ENCODE measurements around the gene SYNE2.

Gene SYNE2

GRCh38 chr14:63875311-63875710 lies 22.5 kb downstream of the SYNE2 start:
- DNase-seq (ENCODE audit: low read depth) = no peak

- DNase-seq (ENCODE audit: low read depth) = no peak
Measured at GRCh38 chr14:63877550-63877939, 24.7 kb downstream of the SYNE2 start.

DNA sequence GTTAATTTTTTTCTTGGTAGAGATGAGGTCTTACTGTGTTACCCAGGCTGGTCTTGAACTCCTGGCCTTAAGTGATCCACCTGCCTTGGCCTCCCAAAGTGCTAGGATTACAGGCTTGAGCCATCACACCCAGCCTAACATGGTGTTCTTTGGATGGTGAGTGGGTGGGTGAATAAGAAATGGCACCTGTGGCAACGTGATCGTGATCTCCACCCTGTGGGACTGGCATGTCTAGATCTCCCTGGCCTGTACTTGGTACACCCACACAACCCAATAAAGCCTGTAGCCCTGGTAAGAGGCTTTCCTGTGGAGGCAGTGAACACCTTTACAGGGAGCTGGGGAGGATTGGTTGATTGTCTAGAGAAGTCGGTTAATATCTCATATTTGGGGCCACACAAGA lies 25.2 kb downstream of the SYNE2 start:
- DNase-seq (ENCODE audit: low read depth) = no peak

DNA sequence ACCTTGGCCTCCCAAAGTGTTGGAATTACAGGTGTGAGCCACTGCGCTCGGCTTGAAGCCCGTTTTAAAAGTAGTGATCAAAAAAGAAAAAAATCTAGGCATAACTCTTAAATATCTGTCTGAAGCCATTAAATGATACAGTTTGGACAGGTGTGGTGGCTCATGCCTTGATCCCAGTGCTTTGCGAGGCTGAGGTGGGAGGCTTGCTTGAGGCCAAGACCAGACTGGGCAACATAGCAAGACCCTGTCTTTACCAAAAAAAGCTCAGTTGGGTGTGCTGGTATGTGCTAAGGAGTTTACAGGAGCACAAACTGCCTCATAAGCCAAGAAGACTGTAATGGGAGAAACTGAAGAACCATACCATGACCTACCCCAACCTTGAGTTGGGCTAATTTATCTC lies 26.0 kb downstream of the SYNE2 start:
- DNase-seq (ENCODE audit: low read depth) = no peak

DNA sequence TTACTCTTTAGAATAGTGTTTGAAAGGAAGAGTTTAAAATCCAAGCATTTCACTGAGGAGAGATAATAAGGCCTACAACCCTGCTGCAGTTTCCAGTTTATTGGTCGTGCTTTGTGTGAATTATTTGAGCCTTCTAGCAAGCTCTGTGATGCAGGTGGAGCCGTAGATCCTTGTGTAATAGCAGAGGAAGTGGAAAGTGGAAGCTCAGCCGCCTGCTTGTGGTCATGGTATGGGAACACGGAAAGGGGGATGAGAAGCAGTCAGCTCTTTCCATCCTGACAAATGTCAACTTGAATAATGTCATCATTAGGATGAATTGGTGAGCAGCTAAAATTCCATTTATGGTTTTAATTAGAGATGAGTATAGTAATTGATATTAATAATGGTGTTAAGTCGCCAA lies 29.1 kb downstream of the SYNE2 start:
- DNase-seq (ENCODE audit: low read depth) = no peak

GRCh38 chr14:63887899-63888298 lies 35.1 kb downstream of the SYNE2 start:
- no peak for DNase-seq (ENCODE audit: low read depth)

DNA sequence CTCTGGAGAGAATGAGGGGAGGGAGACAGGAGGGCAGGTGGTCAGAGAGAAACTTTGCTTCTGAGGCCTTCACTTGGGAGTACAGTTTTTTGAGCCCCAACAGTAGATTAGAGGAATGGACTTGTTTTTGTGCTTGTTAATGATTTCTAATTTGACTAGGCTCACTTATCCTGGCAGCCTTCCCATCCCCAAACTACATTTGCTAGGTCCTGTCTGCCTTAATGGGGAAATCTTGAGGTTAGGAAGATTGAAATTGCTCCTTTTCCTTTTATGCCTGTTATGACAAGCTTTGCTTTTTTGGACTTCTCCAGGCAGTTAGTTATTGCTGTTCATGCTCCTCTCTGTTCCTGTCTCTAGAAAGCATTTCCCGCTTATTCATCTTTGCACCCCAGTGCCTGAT lies 37.7 kb downstream of the SYNE2 start:
- no peak for DNase-seq (ENCODE audit: low read depth)

- no peak for DNase-seq (ENCODE audit: low read depth)
Measured at GRCh38 chr14:63891148-63891975, 38.6 kb downstream of the SYNE2 start.

GRCh38 chr14:63892265-63892664 lies 39.5 kb downstream of the SYNE2 start:
- no peak for DNase-seq (ENCODE audit: low read depth)

DNA sequence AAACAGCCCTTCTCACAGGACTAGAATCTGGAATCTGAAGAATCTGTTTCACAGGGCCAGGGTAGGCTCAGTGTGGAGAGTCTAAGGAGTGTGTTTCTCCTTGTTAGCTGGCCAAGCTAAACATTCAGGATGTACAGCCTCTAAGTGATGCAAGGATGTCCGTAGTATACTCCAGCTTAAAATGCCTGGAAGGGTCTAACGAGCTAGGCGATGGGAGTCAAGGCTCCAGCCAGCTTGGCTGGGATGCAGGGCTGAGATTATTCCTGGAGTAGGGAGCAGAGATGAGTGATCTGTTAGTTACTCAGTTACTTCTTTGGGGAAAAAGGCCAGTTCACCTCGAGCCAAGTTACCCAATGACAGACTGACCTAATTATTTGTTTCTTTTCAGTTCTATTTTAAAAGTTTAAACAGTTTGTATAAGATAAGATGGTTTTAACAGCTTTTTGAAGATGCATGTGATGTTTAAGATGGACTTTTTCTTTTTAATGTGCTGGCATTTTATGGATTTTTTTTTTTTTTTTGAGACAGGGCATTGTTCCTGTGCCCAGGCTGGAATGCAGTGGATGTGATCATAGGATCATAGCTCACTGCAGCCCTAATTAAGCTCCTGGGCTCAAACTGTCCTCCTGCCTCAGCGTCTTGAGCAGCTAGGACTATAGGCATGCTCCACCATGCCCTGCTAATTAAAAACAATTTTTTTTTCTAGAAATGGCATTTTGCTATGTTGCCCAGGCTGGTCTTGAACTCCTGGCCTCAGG lies 41.1 kb downstream of the SYNE2 start:
- DNase-seq (ENCODE audit: low read depth) = no peak

DNA sequence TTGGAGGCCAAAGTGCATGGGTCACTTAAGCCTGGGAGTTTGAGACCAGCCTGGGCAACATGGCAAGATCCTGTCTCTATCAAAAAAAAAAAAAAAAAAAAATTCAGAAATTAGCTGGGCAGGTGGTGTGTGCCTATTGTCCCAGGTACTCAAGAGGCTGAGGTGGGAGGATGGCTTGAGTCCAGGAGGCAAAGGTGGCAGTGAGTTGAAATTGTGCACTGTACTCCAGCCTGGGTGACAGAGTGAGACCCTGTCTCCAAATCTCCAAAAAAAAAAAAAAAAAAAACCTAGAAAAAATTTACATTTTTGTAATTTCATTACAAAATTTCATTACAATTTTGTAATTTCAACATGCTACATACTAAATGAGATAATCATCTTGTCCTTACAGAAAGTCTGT lies 42.7 kb downstream of the SYNE2 start:
- DNase-seq (ENCODE audit: low read depth) = no peak

- no peak for DNase-seq (ENCODE audit: low read depth)
Measured at GRCh38 chr14:63896278-63896720, 43.5 kb downstream of the SYNE2 start.

DNA sequence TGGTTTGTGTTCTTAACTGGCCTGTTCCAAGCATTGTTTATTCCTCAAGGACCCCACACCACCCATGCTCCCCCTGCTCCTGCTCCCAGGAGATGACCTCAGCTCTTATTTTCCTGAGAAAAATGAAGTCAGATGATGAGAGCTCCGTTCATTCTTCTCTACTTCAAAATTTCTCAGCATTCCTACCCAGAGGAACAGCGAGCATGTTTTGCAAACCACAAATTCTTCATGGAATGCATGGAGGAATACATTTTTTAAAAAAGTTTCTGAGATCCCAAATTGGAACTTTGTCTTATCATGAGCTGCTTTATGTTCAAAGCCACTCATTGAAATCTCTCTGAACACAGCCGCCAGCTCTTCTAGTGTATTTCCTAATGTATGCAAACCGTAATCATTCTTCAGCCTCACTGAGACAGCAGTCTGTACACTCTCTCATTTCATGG lies 44.9 kb downstream of the SYNE2 start:
- no peak for DNase-seq (ENCODE audit: low read depth)

DNA sequence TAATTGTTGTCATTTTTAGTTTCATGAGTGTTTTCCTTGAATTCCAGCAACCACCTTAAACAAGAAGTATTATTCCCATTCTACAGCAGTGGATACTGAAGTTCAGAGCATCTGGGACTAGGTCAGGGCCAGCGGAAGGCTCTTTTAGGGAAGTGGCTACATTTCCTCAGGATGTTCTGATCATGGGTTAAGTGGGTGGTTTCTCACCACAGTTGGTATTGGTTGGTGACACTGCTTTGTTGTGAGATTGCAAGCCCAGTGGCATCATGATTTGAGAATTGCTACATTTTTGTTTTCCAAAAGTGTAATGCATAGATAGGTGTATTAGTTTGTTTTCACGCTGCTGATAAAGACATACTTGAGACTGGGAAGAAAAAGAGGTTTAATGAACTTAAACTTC lies 47.1 kb downstream of the SYNE2 start:
- DNase-seq (ENCODE audit: low read depth) = no peak

GRCh38 chr14:63901434-63902085 lies 48.8 kb downstream of the SYNE2 start:
- DNase-seq (ENCODE audit: low read depth) = no peak

- no peak for DNase-seq (ENCODE audit: low read depth)
Measured at GRCh38 chr14:63902375-63902976, 49.7 kb downstream of the SYNE2 start.

- no peak for DNase-seq (ENCODE audit: low read depth)
Measured at GRCh38 chr14:63904724-63905123, 51.9 kb downstream of the SYNE2 start.

- no peak for DNase-seq (ENCODE audit: low read depth)
Measured at GRCh38 chr14:63905370-63905769, 52.6 kb downstream of the SYNE2 start.

DNA sequence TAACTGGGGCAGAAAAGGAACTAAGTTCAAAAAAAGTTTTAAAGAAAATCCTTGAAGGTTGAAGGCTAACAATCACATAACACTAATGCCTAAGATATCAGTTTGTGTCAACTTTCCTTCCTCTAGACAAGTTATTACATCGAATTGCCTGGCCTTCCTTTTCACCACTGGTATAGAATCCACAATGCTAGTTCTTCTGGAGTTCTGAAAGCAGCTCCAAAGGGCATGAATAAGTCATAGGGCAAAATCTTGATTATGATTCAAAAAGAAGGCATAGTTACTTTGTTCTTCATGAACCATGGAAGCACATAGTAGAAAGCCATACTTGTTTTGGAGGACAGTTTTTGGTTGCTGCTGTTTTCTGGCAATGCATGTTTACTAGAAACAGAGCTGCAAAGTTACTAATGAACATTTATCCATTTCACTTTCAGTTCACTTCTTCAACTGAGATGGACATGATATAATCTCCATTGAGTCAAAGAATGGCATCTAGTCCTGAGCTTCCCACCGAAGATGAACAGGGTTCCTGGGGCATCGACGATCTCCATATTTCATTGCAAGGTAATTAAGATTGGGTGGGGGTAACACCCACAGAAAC lies 56.0 kb downstream of the SYNE2 start:
- no peak for DNase-seq (ENCODE audit: low read depth)

DNA sequence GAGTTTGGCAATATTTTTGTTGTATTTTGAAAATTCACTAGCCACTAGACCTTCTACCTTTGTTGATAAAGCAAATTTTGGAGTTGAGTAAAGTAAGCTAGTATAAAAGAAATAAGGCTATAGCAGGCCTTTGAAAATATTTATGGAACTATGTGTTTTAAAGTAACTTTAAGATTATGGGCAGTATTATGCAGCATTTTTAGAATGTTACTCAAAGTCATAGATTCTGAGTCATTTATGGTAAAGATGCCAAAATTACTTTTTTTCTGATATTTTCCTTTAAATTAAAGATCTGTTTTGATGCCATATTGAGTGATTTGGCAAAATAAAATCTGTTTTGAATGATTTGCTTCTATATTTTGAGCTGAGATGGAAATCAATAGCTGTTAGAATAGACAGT lies 57.2 kb downstream of the SYNE2 start:
- DNase-seq (ENCODE audit: low read depth) = no peak

DNA sequence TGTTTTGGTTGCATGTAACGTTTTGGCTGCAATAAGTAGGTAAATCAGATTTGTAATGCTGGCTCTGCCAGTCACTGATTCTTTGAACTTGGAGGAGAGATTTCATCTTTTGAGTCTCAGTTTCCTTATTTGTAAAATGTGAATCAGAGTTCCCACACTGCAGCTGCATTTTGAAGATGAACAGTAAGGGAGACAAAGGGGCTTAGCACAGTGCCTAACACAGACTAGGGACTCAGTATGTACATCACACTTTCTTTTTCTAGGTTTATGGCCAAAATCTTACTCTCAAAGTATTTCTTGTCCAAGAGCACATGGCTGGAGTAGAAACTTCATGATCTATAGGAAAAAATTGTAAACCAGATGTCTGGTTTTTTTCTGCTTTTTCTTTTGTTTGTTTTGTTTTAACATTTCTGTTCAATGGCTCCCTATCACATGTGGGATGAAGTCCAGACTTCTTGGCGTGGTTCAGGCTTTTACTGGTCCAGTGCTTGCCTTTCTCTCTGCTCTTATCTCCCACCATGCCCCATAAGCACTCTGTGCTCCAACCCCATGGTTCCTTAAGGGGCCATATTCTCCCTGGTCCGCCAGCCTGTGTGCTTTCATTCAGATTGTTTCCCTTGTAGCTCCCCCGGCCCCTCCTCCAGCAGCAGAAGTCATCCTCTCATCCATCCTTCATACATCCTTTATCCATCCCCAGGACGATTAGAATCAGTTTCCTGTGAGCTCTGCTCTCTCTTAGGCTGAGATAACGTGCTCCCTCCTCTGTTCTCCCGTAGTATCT lies 58.0 kb downstream of the SYNE2 start:
- no peak for DNase-seq (ENCODE audit: low read depth)

Data from activated T-helper 9 cell treated with anti-CD3 and anti-CD28 coated beads, Interleukin-2, amount 50 U/mL, for 16 hours (primary cell).